Psoas muscle (tissue), 8 donors: ENCODE measurements around the gene VWA5B1. TPM values are rescaled to one million over a fixed set of nuclear protein-coding genes. Genes with fewer than 3 reads are reported as not detected.

Source experiments
- ATAC-seq, 4 donors: fragments of 200-7000 bp; cut with Tn5 transposase; one replicate each; pipeline ENCODE4 v1.9.1; 2020; ENCODE audit warnings: moderate library complexity in 3 of 4, mild to moderate bottlenecking in 2 of 4
- DNase-seq, 2 donors: peaks; one replicate each; pipeline ENCODE4 v3.0.0-alpha.2; 2020
- H3K27ac ChIP-seq: fragments of 200-600 bp; one replicate; pipeline ENCODE4 v1.8.0; 2022
- H3K27me3 ChIP-seq, 3 donors: fragments of 200-600 bp in 1 of 3; one replicate each; pipeline versions ENCODE4 v1.6.1 to v1.8.0; 2013 to 2022; ENCODE audit warnings: low read length in 2 of 3, mild to moderate bottlenecking in 2 of 3, moderate library complexity in 1 of 3; ENCODE audit not compliant: insufficient read depth in 3 of 3
- H3K36me3 ChIP-seq, 2 donors: fragments of 200-600 bp in 1 of 2; one replicate each; pipeline versions ENCODE4 v1.6.1 to v1.8.0; 2013 to 2022; ENCODE audit warnings: low read depth in 1 of 2, mild to moderate bottlenecking in 1 of 2, moderate library complexity in 1 of 2; ENCODE audit not compliant: insufficient read depth in 1 of 2
- H3K4me1 ChIP-seq: fragments of 200-600 bp; one replicate; pipeline ENCODE4 v1.8.0; 2022
- H3K4me3 ChIP-seq: fragments of 200-600 bp; one replicate; pipeline ENCODE4 v1.8.0; 2022; ENCODE audit warnings: mild to moderate bottlenecking
- H3K9me3 ChIP-seq: fragments of 200-600 bp; one replicate; pipeline ENCODE4 v1.8.0; 2022
- CTCF ChIP-seq: fragments of 200-600 bp; IDR thresholded peaks from one replicate; pipeline ENCODE4 v1.8.0; 2022; ENCODE audit warnings: antibody characterized with exemption
- WGBS, 3 donors: extraction: QIAGEN DNeasy Blood & Tissue Kit; methylation state at CpG; one replicate each; pipeline versions ENCODE4 v1.1.6 to v1.1.7; 2013; 5-methylcytosine and 5-hydroxymethylcytosine counted together
- intact Hi-C, 2 donors: fragments of 100-400 bp; cut with DNase I; formaldehyde crosslinking; loops; one replicate each; pipeline versions ENCODE4 v1.11.0 to v1.14.2; 2022
- polyA plus RNA-seq, 3 donors: library from polyadenylated mRNA; stranded (reverse); fragments of 200-250 nt; gene quantifications; one replicate each; pipeline ENCODE4 v1.2.3, GENCODE V29; 2013
- total RNA-seq, 4 donors: library from RNA; stranded (reverse); fragmentation: NEBNext Ultra II Directional in 2 of 4; extraction: Animal tissue kit (Norgen Biotek cat#: 25700) in 2 of 4; gene quantifications; one replicate each; pipeline versions ENCODE4 v1.2.1 to v1.2.4, GENCODE V29; 2021 to 2023
- donor health status: healthy with polysubstance abuse.
- donor health status: DM: no; HTN: no; CAD: no; lungs with moderate emphysema.
- donor health status: Bipolar disorder and iron deficiency.
- donor health status: healthy.
- donor health status: DM: yes; HTN: yes; CAD: no.
- donor health status: DM: no; HTN: no; CAD: no.
- donor health status: DM: no; HTN: no; CAD: no.
- donor health status: DM: yes; HTN: yes; CAD: no.

VWA5B1 gene
- total and polyA plus RNA-seq, 7 donors, result under 0.01 to 0.17 (median 0.12) TPM; not detected in 4

GRCh38 chr1:20311289-20311688 lies 20.6 kb downstream of the VWA5B1 start:
- DNase-seq (no peak), ATAC-seq (no peak)
- H3K27ac ChIP-seq, result no peak overlapping the region
- no peak overlapping the region for H3K4me3 ChIP-seq
- no peaks in the 10 kb centered on the region for H3K9me3 ChIP-seq
- H3K4me1 ChIP-seq, result no peaks in the 10 kb centered on the region
- H3K36me3 ChIP-seq, result no peaks in the 10 kb centered on the region
- no peaks in the 10 kb centered on the region for H3K27me3 ChIP-seq
- intact Hi-C loops, result no loop called here
- TF ChIP-seq CTCF, result no peak
- WGBS, 3 donors, result 74 to 83% (median 79%) methylated on average over 5 of the region's 5 CpGs

GRCh38 chr1:20312310-20312709 lies 21.6 kb downstream of the VWA5B1 start:
- Histone ChIP-seq H3K27me3 (peaks cover 0 to under 1% (median 0%) of the 10 kb centered on the region in 3 donors), H3K36me3 (no peaks in the 10 kb centered on the region), H3K27ac (no peak overlapping the region), H3K4me1 (no peaks in the 10 kb centered on the region), H3K4me3 (no peak overlapping the region), H3K9me3 (no peaks in the 10 kb centered on the region)
- 88 to 98% (median 91%) methylated on average over 3 of the region's 3 CpGs for WGBS, 3 donors
- DNase-seq (no peak), ATAC-seq (no peak)
- TF ChIP-seq CTCF, result no peak
- intact Hi-C loops, result no loop called here

- intact Hi-C loops, result no loop called here
- 94 to 96% (median 94%) methylated on average over 12 of the region's 12 CpGs for WGBS, 3 donors
- DNase-seq (no peak), ATAC-seq (no peak)
- no peak overlapping the region for H3K4me3 ChIP-seq
- TF ChIP-seq CTCF, result no peak
- no peak overlapping the region for H3K27ac ChIP-seq
- no peaks in the 10 kb centered on the region for H3K9me3 ChIP-seq
- no peaks in the 10 kb centered on the region for H3K4me1 ChIP-seq
- no peaks in the 10 kb centered on the region for H3K36me3 ChIP-seq
- peaks cover 0 to 3% (median 0%) of the 10 kb centered on the region in 3 donors for H3K27me3 ChIP-seq
Observed at GRCh38 chr1:20312818-20313217, 22.1 kb downstream of the VWA5B1 start.

GRCh38 chr1:20317471-20317870 lies 26.8 kb downstream of the VWA5B1 start:
- DNase-seq, result no peak
- peaks cover 0 to 9% (median 6%) of the 10 kb centered on the region in 3 donors for H3K27me3 ChIP-seq
- TF ChIP-seq CTCF, result no peak
- H3K36me3 ChIP-seq, result no peaks in the 10 kb centered on the region
- intact Hi-C loops, result no loop called here
- ATAC-seq, result no peak
- H3K4me3 ChIP-seq, result no peak overlapping the region
- WGBS, 3 donors, result 91 to 94% (median 93%) methylated on average over 11 of the region's 11 CpGs
- no peaks in the 10 kb centered on the region for H3K9me3 ChIP-seq
- H3K4me1 ChIP-seq, result no peaks in the 10 kb centered on the region
- H3K27ac ChIP-seq, result no peak overlapping the region

GRCh38 chr1:20318521-20318920 lies 27.8 kb downstream of the VWA5B1 start:
- WGBS, 3 donors, result 90 to 95% (median 94%) methylated on average over 14 of the region's 14 CpGs
- no peaks in the 10 kb centered on the region for H3K9me3 ChIP-seq
- TF ChIP-seq CTCF, result no peak

More at GRCh38 chr1:20318521-20318920, 27.8 kb downstream of the VWA5B1 start:
- Histone ChIP-seq H3K27ac (no peak overlapping the region), H3K4me3 (no peak overlapping the region), H3K36me3 (no peaks in the 10 kb centered on the region), H3K4me1 (no peaks in the 10 kb centered on the region), H3K27me3 (peaks cover 0 to 9% (median 6%) of the 10 kb centered on the region in 3 donors)
- no peak for ATAC-seq
- DNase-seq, result no peak
- intact Hi-C loops, result no loop called here
